MM.1S (cell line): ENCODE data around the gene PTPRK.

Experiments
- EZH2phosphoT487 ChIP-seq: fragments of 300-600 bp; sonication (generic); IDR thresholded peaks from 2 replicates; pipeline ENCODE4 v1.6.1; 2018; ENCODE audit warnings: antibody characterized with exemption, low read length
- TF ChIP-seq, protein P1 (sequence below): fragments of 300-600 bp; sonication (generic); IDR thresholded peaks from 2 replicates; pipeline ENCODE4 v1.5.1; 2016; ENCODE audit warnings: antibody characterized with exemption, low read length, mixed read lengths

DNA sequence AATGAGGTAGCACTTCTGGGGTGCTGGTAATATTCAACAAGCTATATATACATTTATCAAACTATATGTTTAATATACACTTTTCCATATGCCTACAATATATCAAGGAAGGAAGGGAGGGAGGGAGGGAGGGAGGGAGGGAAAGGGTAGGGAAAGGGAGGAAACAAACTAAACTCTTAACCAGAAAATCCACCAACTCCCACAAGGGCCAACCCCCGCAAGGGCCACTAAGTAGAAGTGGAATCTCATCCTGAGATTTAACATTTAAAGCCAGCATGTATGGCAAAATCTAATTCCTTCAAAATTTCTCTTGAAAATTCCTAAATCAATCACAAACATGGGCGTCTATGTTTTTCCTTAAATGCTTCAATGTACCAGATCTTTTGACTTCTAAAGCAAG is 320.9 kb downstream of the PTPRK start:
- TF ChIP-seq, protein P1, sequence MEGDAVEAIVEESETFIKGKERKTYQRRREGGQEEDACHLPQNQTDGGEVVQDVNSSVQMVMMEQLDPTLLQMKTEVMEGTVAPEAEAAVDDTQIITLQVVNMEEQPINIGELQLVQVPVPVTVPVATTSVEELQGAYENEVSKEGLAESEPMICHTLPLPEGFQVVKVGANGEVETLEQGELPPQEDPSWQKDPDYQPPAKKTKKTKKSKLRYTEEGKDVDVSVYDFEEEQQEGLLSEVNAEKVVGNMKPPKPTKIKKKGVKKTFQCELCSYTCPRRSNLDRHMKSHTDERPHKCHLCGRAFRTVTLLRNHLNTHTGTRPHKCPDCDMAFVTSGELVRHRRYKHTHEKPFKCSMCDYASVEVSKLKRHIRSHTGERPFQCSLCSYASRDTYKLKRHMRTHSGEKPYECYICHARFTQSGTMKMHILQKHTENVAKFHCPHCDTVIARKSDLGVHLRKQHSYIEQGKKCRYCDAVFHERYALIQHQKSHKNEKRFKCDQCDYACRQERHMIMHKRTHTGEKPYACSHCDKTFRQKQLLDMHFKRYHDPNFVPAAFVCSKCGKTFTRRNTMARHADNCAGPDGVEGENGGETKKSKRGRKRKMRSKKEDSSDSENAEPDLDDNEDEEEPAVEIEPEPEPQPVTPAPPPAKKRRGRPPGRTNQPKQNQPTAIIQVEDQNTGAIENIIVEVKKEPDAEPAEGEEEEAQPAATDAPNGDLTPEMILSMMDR: no peak
- TF ChIP-seq EZH2phosphoT487: no peak
